Activated CD8-positive, alpha-beta memory T cell treated with anti-CD3 and anti-CD28 coated beads, Interleukin-2, amount 50 U/mL, for 48 hours (primary cell): ENCODE measurements around the gene TCF3.
"Not testable (repeated sequence)": the region's sequence is repeated elsewhere in the genome, so short reads cannot be mapped to it uniquely, and the experiment has no call there.

ENCODE experiments used
- DNase-seq: peaks from one replicate; pipeline ENCODE4 v3.0.0-alpha.2; 2020

Gene TCF3

DNA sequence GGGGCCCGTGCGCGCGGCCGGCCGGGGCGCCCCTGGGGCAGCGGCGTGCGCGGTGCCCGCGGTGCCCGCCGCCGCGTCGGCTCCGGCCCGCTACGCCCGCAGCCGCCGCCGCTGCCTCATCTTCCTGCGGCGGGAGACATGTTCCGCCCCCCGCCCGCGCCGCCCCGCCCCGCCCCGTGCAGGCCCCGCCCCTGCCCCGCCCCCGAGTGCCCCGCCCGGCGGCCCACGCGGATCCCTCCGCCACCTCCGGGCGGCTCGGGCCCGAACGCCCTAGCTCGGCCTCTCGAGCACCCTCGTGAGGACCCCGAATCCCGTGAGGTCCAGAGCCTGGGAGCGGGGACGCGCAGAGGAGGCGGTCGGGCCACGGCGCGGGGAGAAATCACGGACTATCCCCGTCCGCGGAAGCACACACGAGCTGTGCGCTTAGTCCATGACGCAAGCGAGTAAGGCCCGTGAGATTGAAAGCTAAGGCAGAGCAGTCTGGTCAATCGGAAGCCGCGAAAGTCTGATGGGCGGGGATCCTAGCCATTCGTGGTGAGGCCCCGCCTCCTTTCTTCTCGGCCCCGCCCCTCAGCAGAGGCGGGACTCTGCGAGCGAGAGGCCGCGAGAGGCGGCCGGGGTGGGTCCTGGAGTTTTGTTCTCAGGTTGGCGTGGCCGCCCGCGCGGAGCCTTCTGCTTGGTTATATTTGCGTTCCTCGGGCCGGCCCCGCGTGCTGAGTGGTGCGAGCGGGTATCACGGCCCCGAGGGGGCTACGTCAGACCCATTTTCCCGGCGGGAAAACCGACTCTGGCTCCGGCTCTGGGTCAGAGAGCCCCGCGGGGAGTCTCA, at the start of gene TCF3:
TCF3 (minus strand) TSS at position 145 of the 829 bp plus-strand sequence. CDS start 2,367 bp downstream, outside the sequence.
- peak; percentile 99 for DNase-seq

DNA sequence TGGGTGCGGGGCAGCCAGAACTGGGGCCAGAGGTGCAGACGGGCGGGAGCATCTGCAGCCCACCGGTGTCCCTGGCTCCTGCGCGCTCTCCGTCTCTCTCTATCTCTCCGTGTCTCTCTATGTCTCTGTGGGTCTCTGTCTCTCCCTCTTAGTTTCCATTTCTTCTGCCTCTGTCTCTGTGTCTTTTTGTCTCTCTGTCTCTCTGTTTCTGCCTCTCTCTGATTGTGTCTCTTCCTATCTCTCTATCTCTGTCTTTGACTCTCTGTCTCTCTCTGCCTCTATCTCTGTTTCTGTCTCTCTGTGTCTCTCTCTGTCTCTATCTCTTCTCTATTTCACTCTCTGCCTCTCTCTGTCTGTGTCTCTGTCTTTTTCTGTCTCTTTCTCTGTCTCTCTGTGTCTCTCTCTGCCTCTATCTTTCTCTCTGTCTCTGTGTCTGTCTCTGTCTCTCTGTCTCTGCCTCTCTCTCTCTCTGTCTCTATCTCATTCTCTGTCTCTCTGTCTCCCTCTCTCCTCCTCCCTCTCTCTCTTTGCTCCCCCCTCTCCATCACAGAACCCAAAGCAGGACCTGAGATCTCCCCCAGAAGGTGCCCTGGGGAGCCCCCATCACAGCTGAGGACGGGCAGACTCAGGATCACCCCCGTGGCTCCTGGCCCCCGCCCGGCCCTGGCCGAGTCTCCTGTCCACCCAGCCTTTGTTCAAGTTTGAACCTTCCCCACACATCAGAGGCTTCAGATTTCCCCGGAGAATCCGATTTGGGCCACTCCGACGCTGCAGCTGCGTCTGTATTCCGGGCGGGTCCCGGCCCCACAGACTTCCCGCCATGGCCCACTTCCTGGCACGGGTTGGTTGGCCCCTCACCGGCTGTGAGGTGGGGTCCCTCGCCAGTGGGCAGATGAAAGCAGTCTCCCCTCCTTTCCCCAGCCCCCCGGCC, 48.6 kb upstream of the TCF3 start:
- no peak for DNase-seq

DNA sequence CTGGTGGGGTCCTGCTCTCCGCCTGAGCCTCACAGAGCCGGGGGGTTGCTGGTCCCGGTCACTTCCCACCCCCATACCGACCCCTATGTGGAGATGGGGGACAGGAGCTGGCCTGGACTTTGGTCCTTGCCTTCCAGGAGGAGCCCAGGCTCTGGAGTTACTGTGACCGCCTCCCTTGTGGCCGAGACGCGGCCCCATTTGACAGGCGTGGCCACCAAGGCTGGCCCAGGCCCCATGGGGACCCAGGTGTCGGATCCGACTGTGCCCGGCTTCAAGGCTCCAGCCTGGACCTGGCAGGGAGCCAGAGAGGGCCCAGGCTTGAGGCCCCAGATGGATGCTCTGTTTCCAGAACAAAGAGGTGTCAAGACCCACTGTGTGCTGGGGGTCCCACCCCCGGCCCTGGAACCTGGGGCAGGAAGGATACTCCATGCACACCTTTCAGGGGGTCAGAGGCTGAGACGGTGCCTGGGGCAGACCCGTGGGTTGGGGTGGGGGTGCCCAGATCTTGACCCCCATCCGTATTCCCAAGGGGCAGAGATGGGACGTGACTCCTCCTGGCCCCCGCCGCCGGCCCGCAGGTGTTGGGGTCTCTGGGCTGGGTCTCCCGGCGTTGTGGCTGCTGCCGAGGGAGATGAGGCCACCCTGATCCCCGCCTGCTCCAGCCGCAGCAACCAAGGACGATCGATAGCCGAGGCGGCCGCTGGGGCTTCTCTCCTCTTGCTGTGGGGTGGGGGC, 47.8 kb upstream of the TCF3 start:
- no peak for DNase-seq

DNA sequence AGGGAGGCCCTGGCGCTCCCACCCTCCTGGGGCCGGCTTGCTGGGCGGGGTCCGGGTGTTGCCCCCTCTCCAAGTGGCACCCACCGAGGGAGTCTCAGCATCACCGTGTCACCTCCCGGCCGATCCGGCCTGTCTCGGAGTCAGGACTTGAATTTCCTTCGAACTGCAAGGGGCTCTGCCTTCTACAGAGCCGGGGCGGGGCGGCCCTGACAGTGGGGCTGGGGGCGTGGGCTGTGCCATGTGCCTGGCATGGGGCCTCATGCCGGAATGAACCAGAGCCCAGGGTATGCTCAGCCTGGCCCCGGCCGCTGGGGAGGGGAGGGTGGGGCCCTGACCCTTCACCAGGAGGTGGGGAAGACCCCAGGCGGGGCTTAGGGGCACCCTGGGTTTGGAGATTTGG, 47.0 kb upstream of the TCF3 start:
- DNase-seq, result no peak

DNA sequence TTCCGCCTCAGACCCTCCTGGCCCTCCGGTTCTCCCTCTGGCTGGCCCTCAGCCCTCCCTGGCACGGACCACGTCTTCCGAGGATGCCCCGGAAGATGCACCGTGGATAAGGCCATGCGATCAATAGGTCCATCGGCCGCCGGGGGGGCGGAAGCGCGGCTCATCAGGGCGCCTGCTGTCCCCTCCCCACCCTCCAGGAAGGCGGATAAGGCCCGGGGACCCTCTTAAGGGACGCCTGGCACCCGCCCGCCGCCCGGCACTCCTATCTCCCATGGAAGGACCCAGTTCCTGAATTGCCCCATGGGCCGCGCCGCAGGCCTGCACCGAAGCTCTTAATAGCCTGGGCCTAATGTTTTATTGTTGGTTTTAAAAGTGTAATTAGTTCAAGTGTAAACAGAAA, 46.2 kb upstream of the TCF3 start:
- DNase-seq, result no peak

DNA sequence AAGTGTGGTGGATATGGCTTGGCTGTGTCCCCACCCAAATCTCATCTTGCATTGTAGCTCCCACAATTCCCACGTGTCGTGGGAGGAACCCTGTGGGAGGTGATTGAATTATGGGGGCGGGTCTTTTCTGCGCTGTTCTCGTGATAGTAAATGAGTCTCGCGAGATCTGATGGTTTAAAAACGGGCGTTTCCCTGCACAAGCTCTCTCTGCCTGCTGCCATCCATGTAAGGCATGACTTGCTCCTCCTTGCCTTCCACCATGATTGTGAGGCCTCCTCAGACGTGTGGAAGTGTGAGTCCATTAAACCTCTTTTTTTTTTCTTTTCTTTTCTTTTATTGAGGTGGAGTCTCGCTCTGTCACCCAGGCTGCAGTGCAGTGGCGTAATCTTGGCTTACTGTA, 43.1 kb upstream of the TCF3 start:
- DNase-seq, result not testable (repeated sequence)

DNA sequence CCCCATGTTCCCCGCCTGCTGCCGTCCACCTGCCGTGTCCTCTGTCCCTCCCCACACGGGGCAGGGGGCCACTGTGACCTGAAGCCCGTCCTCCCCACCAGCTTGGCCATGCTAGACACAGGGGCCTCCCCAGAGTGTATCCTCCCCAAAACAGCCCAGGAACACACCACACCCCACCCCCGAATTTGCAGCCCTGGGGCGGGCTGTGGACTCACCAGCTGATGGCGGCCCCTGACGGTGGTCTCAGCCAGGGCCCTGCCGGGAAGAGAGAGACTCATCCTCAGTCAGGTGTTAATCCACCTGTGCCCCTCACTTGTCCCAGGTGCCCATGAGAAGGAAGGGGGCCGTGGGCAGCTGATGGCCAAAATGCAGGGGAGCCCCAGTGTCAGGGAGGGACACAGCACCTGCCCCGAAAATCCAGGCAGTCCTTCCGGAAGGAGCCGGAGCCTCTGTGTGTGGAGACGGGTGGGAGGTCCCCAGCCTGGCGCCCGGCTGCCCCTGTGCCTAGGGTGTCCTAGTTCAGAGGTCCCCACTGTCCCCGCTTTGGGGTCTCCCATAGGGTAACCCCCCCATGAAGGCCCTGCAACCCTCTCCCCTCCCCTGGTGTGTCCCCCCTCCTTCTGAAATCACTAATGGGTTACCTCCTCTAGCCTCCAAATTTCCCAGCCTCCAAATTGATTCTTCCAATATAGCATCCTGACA, 39.3 kb upstream of the TCF3 start:
- DNase-seq, result no peak

DNA sequence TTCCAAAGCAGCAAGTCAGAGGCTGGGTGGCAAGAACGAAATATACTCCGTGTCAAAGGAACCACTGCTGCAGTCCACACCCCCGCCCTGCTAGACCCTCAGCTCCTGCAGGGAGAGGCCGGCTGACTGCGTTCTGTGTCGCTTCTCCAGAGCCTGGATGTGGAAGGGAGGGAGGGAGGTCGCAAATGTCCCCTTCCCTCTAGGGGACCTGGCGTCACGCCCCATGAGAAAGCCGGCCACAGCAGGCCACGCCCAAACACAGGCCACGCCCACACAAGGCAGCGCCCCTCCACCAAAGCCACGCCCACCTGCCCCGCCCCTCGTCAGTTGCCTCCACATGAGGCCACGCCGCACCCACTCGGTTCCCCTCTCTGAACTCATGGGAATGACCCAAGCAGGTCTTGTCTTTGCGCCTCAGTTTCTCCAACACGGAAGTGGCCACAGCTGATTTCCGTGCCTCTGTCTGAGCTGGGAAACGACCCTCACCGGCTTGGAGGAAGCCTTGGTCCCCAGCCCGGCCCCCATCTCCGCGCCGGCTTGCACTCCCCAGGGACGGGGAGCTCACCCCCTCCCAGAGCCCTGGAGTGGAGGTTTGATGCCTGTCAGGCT, 38.4 kb upstream of the TCF3 start:
- peak; percentile 78 for DNase-seq

DNA sequence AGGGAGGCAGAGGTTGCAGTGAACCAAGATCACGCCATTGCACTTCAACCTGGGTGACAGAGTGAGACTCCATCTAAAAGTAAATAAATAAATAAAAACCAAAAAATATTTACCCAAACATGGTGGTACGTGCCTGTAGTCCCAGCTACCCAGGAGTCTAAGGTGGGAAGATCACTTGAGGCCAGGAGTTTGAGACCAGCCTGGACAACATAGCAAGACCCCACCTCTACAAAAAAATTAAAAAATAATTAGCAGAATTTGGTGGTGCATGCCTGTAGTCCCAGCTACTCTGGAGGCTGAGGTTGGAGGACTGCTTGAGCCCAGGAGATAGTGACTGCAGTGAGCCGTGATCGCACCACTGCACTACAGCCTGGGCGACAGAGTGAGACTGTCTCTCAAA, 33.4 kb upstream of the TCF3 start:
- DNase-seq, result not testable (repeated sequence)

DNA sequence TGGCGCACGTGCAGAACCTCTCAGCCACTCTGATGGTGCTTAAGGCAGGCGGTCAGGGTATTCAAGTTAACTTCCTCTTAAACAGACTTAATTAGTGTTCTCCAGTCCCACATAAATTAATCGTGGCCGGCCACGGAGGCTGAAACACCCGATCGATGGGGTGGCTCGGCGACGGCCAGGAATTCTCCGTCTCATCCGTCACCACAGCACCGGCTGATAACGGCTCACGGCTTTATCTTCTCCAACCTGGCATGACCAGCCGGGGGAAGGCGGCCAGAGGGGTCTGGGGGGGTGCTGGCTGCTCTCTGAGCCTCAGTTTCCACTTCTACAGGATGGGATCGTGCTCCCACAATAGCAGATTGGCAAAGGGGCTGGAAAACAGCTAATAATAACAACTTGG, 32.6 kb upstream of the TCF3 start:
- no peak for DNase-seq

DNA sequence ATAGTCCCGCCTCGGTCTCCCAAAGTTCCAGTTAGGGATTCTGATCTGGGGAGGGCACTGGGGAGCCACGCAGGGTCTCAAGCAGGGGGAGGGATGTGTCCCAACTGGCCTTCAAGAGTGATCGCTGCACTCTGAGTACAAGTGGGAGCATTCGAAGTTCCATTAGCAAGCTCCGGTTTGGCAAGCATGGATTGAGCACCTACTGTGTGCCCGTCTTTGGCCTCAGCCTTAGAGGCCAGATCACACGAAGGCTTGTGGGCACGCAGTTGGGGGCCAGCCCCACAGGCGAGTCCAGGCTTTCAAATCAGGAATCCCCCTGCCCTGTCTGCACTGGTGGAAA, 32.1 kb upstream of the TCF3 start:
- no peak for DNase-seq

DNA sequence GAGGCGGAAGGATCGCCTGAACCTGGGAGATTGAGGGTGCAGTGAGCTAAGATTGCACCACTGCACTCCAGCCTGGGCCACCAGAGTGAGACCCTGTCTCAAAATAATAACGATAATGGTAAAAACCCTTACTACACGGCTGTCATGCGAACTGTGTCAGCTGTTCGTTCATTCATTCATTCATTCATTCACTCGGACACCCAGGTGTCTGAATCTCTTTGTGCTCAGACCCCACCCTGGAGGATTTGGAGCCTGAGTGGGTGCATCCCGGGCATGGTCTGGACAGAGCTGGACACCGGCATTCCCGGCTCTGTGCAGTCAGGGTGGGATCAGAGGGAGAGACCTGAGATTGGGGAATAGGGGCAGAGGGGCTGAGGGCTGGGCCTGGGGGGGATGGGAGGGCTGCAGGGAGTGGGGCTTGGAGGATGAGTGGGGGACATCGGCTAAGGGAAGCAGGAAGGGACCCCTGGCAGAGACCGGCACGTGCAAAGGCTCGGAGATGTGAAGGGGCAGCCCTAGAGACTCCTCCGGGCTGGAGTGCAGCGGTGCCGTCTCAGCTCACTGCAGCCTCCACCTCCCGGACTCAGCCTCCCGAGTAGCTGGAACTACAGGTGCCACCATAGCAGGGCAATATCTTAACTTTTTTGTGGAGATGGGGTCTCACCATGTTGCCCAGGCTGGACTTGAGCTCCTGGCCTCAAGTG, 31.6 kb upstream of the TCF3 start:
- DNase-seq, result no peak

DNA sequence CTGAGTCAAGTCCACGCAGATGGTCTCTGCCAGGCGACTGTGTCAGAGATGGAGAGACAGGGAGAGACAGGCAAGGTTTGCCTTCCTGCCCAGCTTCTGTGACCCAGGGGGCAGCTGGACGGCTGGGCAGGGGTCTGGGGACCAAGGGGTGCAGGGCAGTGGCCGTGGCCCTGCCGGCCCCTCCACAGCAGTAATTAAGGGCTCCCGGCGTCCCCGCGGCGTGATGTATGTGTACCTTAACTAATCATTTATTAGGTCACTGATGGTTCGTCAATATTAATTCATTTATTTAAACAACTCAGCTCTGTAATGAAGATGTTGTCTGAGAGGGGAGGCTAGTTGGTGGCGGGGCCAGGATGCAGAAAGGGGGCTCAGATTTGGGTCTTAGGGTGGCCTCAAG, 28.6 kb upstream of the TCF3 start:
- no peak for DNase-seq

DNA sequence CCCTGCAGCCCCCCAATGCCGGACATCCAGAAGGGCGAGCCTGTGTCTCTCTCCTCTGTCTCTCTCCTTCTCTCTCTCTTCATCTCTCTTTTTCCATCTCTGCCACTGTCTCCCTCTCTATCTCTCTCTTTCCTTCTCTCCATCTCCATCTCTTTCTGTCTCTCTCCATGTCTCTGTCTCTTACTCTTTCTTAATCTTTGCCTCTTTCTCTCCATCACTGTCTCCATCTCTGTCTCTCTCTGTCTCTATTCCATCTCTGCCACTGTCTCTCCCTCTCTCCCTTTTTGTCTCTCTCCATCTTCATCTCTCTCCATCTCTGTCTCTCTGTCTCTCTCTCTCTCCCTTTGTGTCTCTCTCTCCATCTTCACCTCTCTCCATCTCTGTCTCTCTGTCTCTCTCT, 25.7 kb upstream of the TCF3 start:
- DNase-seq, result no peak

DNA sequence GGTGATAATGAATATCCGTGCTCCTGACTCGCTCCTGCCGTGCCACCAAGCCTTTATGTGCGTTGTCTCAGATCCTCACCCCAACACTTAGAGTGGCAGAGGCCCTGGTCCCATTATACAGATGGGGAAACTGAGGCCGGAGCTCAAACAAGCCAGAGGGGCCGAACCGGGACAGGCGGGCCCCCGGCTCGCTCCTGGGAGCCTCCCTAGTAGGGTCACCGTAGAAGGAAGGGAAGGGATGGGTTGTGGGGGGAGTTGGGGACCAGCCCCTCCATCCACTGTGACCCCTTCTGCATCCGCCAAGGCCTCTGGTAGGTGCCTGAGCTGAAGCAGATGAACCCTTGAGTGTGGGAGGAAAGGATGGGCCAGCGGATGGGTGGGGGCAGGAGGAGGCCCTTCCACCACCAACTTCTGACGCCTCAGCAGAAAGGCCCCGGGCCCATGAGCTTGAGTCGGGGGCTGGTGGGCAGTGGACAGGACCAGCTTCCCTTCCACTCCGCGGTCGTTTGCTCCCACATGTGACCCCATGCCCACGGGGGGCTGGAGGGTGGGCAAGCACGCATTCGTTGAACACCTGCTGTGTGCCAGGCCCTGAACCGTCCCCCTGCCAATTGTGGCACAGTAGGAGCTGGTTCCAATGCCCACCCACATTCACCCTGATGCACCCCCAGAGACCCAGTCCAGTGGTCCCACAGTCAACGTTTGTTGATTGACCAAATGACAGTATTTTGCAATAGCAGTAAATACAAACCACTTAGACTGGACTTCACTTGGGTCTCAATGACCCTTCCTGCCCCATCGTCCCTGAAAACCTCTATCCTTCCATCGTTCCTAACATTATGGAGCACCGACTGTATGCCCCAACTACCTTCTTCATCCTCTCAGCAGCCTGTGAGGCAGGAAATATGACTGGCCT, 24.2 kb upstream of the TCF3 start:
- DNase-seq, result no peak

DNA sequence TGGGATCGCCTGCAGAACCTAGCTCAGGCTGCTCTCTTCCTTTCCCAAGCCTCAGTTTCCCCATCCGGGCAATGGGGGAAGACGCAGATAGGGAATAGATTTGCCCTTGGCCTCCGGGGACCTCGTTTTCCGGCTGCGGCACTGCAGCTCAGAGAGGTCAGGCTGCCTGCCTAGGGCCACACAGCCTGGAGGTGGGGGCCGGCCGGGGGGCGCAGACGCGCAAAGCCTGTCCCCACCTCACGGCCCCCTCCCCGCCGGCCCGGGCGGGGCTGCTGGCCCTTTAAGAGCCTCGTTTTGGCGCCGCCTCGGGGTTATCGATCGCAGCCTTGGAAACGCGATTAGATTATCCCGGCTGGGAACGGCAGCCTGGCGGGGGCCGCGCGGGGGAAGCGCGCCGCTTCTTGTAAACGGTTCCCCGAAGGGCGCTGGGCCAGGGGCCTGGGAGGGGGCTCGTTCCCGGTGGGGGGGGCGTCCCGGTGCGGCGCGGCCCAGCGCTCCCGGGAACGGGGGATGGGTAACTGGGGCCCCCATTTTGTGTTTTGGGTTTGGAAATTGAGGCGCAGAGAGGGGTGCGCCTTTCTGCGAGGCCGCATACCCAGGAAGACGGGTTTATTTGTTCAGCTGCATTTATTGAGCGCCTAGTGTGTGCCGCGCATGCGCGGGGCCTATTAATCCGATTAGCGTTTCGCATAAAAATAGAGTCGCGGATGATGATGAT, 23.4 kb upstream of the TCF3 start:
- no peak for DNase-seq

DNA sequence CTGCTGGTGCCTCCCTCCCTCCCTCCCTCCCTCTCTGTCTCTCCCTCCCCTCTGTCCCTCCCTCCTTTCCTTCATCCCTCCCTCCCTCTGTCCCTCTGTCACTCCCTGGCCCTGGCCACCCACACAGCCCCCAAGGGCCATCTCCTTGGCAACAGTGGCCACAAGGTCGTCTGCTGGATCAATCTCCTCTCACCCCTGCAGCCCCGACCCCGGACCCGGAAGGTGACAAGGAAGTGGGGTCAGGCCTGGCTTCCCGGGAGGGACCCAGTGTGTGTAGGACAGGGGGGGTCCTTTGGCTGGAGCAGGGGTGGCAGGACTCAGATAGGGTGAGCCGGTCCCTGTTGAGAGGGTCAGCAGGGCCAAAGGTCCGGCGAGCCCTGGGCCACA, 21.9 kb upstream of the TCF3 start:
- DNase-seq, result no peak

DNA sequence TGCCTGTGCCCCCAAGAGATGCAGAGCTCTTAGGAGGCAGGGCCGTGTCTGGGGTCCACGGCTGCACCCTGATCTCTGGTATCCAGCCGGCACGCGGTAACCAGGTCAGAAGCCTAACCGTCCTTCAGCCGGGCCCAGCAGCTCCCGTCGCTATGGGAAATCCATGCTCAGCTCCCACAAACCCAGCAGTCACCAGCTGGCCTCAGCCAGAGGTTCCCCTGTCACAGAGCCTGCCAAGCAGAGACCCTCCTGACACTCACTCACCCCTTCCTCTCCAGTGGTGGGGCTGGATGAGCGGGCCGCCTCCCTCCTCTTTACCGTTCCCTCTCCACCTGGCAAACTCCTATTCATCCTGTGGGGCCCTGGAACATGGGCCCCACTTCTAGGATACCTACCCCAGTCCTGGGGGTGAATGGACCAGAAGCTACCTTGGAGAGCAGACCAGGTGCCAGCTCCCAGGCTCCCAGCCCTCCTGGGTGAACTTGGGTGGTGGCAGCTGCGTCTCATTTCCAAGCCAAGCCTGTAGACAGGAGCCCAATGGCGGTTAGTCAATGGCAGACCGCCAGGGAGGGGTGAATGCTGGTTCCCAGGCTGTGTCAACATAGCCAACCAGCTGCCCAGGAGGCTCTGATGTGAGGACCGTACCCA, 21.4 kb upstream of the TCF3 start:
- DNase-seq, result no peak
